Loucy (cell line): ENCODE results near the gene AFAP1L1.

Experiments used
- H2AFZ ChIP-seq: fragments of 200-600 bp; sonication (generic); 2 replicates; pipeline ENCODE4 v1.6.0; 2016; ENCODE audit warnings: antibody characterized with exemption, mild to moderate bottlenecking, low read length, moderate library complexity
- H3F3A ChIP-seq: fragments of 200-600 bp; 2 replicates; pipeline ENCODE4 v1.6.0; 2016; ENCODE audit warnings: antibody characterized with exemption, low read depth, mild to moderate bottlenecking
- H3K27me3 ChIP-seq: fragments of 200-600 bp; sonication (generic); 2 replicates; pipeline ENCODE4 v1.6.1; 2014; ENCODE audit warnings: low read length, mild to moderate bottlenecking; ENCODE audit not compliant: insufficient read depth, poor library complexity, severe bottlenecking
- H3K36me3 ChIP-seq: fragments of 200-600 bp; sonication (generic); 2 replicates; pipeline ENCODE4 v1.6.1; 2016; ENCODE audit warnings: low read length; ENCODE audit not compliant: insufficient read depth
- H3K4me1 ChIP-seq: fragments of 200-600 bp; sonication (generic); 2 replicates; pipeline ENCODE4 v1.5.1; 2014; ENCODE audit warnings: low read length, mild to moderate bottlenecking; ENCODE audit not compliant: insufficient read depth, poor library complexity, severe bottlenecking
- H3K4me2 ChIP-seq: fragments of 200-600 bp; sonication (generic); 2 replicates; pipeline ENCODE4 v1.6.0; 2014; ENCODE audit warnings: antibody characterized with exemption, low read length, low read depth, mild to moderate bottlenecking; ENCODE audit not compliant: poor library complexity, severe bottlenecking
- H3K4me3 ChIP-seq: fragments of 200-600 bp; sonication (generic); 2 replicates; pipeline ENCODE4 v1.5.1; 2014; ENCODE audit warnings: low read length, mild to moderate bottlenecking, mixed read lengths; ENCODE audit not compliant: poor library complexity, severe bottlenecking
- H3K79me2 ChIP-seq: fragments of 200-600 bp; sonication (generic); 2 replicates; pipeline ENCODE4 v1.6.1; 2014; ENCODE audit warnings: low read length; ENCODE audit not compliant: insufficient read depth
- H3K9ac ChIP-seq: fragments of 200-600 bp; sonication (generic); 2 replicates; pipeline ENCODE4 v1.6.0; 2014; ENCODE audit warnings: mild to moderate bottlenecking, low read depth, low read length, moderate library complexity; ENCODE audit not compliant: poor library complexity, severe bottlenecking
- H3K9me2 ChIP-seq: fragments of 200-600 bp; sonication (generic); replicated peaks from 2 replicates; pipeline ENCODE4 v1.6.1; 2016; ENCODE audit warnings: low read depth, low read length, mixed read lengths
- H3K9me3 ChIP-seq: fragments of 200-600 bp; sonication (generic); 2 replicates; pipeline ENCODE4 v1.6.1; 2014; ENCODE audit warnings: mild to moderate bottlenecking, antibody characterized with exemption, low read length, low read depth; ENCODE audit not compliant: insufficient read depth
- H4K20me1 ChIP-seq: fragments of 200-600 bp; sonication (generic); 2 replicates; pipeline ENCODE4 v1.6.0; 2014; ENCODE audit warnings: antibody characterized with exemption, low read length, mild to moderate bottlenecking; ENCODE audit not compliant: insufficient read depth, poor library complexity, severe bottlenecking
- CTCF ChIP-seq: fragments of 200-600 bp; sonication (generic); conservative IDR thresholded peaks from 2 replicates; pipeline ENCODE4 v1.5.1; 2014; ENCODE audit warnings: mild to moderate bottlenecking, antibody characterized with exemption, low read length
- EZH2phosphoT487 ChIP-seq: fragments of 200-600 bp; IDR thresholded peaks from 2 replicates; pipeline ENCODE4 v1.6.1; 2018; ENCODE audit warnings: antibody characterized with exemption, mild to moderate bottlenecking, moderate library complexity, borderline replicate concordance

AFAP1L1 gene

GRCh38 chr5:149294872-149295829, 23.5 kb downstream of the AFAP1L1 start:
- Histone ChIP-seq H3K4me1 (peaks cover 26% of the 10 kb centered on the region), H3K9me3 (no peaks in the 10 kb centered on the region), H3K36me3 (no peaks in the 10 kb centered on the region), H2AFZ (peak overlapping the region; percentile 14; the same call in 1 of the 2 replicates), H3K4me2 (peak overlapping the region; percentile 39), H3F3A (no peaks in the 10 kb centered on the region), H3K79me2 (no peaks in the 10 kb centered on the region), H4K20me1 (no peaks in the 10 kb centered on the region), H3K9ac (no peak overlapping the region), H3K27me3 (peaks cover 9% of the 10 kb centered on the region), H3K4me3 (peak overlapping the region; percentile 9), H3K9me2 (no peaks in the 10 kb centered on the region)
- TF ChIP-seq EZH2phosphoT487, result no peak
- TF ChIP-seq CTCF, result no peak

GRCh38 chr5:149297340-149298025, 25.8 kb downstream of the AFAP1L1 start:
- Histone ChIP-seq H3K27me3 (peaks cover 9% of the 10 kb centered on the region), H3K36me3 (no peaks in the 10 kb centered on the region), H2AFZ (no peak overlapping the region), H3K4me1 (peaks cover 26% of the 10 kb centered on the region), H3K9ac (no peak overlapping the region), H3K9me2 (no peaks in the 10 kb centered on the region), H3K9me3 (no peaks in the 10 kb centered on the region), H3F3A (no peaks in the 10 kb centered on the region), H3K79me2 (no peaks in the 10 kb centered on the region), H3K4me3 (no peak overlapping the region), H3K4me2 (no peak overlapping the region), H4K20me1 (no peaks in the 10 kb centered on the region)
- TF ChIP-seq EZH2phosphoT487, result no peak
- TF ChIP-seq CTCF, result no peak

- H3F3A ChIP-seq, result no peaks in the 10 kb centered on the region
- TF ChIP-seq CTCF (no peak), EZH2phosphoT487 (no peak)
- no peaks in the 10 kb centered on the region for H3K9me2 ChIP-seq
- H3K27me3 ChIP-seq, result peaks cover 3% of the 10 kb centered on the region
- no peaks in the 10 kb centered on the region for H3K79me2 ChIP-seq
- H3K9ac ChIP-seq, result no peak overlapping the region
- no peaks in the 10 kb centered on the region for H3K9me3 ChIP-seq
- H3K4me3 ChIP-seq, result no peak overlapping the region
- peaks cover 26% of the 10 kb centered on the region for H3K4me1 ChIP-seq
- peak overlapping the region; percentile 2 for H3K4me2 ChIP-seq
- no peak overlapping the region for H2AFZ ChIP-seq
- no peaks in the 10 kb centered on the region for H3K36me3 ChIP-seq
- H4K20me1 ChIP-seq, result no peaks in the 10 kb centered on the region
Observed at GRCh38 chr5:149298163-149298562, 26.5 kb downstream of the AFAP1L1 start.
